SJSA1 (cell line): Measurements from ENCODE around the gene SNX3. TPM values are rescaled to one million over a fixed set of nuclear protein-coding genes. Genes with fewer than 3 reads are reported as not detected.

ENCODE experiments used
- DNase-seq, 2 experiments: peaks; one replicate each; pipeline ENCODE4 v3.0.0-alpha.2; 2015 to 2020; ENCODE audit warnings: low spot score in 2 of 2, low read depth in 1 of 2
- H3K27ac ChIP-seq: fragments of 250-450 bp; sonication (Bioruptor Pico); 2 replicates; pipeline ENCODE4 v1.5.1; 2020; ENCODE audit warnings: mild to moderate bottlenecking, moderate library complexity
- H3K27me3 ChIP-seq: fragments of 250-450 bp; sonication (Bioruptor Pico); replicated peaks from 2 replicates; pipeline ENCODE4 v1.5.1; 2020; ENCODE audit warnings: mild to moderate bottlenecking, moderate library complexity
- H3K36me3 ChIP-seq: fragments of 250-450 bp; sonication (Bioruptor Pico); 2 replicates; pipeline ENCODE4 v1.5.1; 2020; ENCODE audit warnings: mild to moderate bottlenecking
- H3K4me1 ChIP-seq: fragments of 250-450 bp; sonication (Bioruptor Pico); replicated peaks from 2 replicates; pipeline ENCODE4 v1.6.1; 2021; ENCODE audit warnings: mild to moderate bottlenecking
- H3K4me3 ChIP-seq: fragments of 250-450 bp; sonication (Bioruptor Pico); 2 replicates; pipeline ENCODE4 v1.5.1; 2020; ENCODE audit warnings: mild to moderate bottlenecking
- H3K9me3 ChIP-seq: fragments of 250-450 bp; sonication (Bioruptor Pico); replicated peaks from 2 replicates; pipeline ENCODE4 v1.5.1; 2020; ENCODE audit warnings: mild to moderate bottlenecking
- total RNA-seq: library from RNA; depleted of rRNA; stranded (reverse); fragments of >200 nt; shearing (Covaris generic); gene quantifications from 2 replicates; pipeline ENCODE4 v1.2.3, GENCODE V29; 2014; rRNA removed

SNX3 gene
- total RNA-seq, 1 experiment from 2014 or later, result 254 TPM

GRCh38 chr6:108167449-108168089, 93.3 kb downstream of the SNX3 start:
- no peak for DNase-seq
- peaks cover 36% of the 10 kb centered on the region for H3K27me3 ChIP-seq
- H3K4me3 ChIP-seq, result no peak overlapping the region
- H3K9me3 ChIP-seq, result no peaks in the 10 kb centered on the region
- H3K27ac ChIP-seq, result no peak overlapping the region
- H3K36me3 ChIP-seq, result no peaks in the 10 kb centered on the region
- H3K4me1 ChIP-seq, result peaks cover 21% of the 10 kb centered on the region

GRCh38 chr6:108166664-108167448, 94.0 kb downstream of the SNX3 start:
- DNase-seq, result no peak
- peaks cover 37% of the 10 kb centered on the region for H3K27me3 ChIP-seq
- no peak overlapping the region for H3K27ac ChIP-seq
- peaks cover 21% of the 10 kb centered on the region for H3K4me1 ChIP-seq
- no peak overlapping the region for H3K4me3 ChIP-seq
- H3K9me3 ChIP-seq, result no peaks in the 10 kb centered on the region
- no peaks in the 10 kb centered on the region for H3K36me3 ChIP-seq

GRCh38 chr6:108165714-108166663, 94.9 kb downstream of the SNX3 start, which contains the start of gene NR2E1:
Gene NR2E1, plus strand, starts transcription at chr6:108166022. Its CDS starts 744 bp downstream, at chr6:108166766.
- Histone ChIP-seq H3K36me3 (no peaks in the 10 kb centered on the region), H3K4me3 (peak within 1 kb of the TSS; percentile 31), H3K4me1 (peaks cover 21% of the 10 kb centered on the region), H3K27ac (no peak within 1 kb of the TSS), H3K9me3 (no peaks in the 10 kb centered on the region), H3K27me3 (peaks cover 41% of the 10 kb centered on the region)
- DNase-seq, result peak in 1 of 2 experiments; percentile 24

GRCh38 chr6:108164815-108165706, 95.8 kb downstream of the SNX3 start:
- Histone ChIP-seq H3K9me3 (no peaks in the 10 kb centered on the region), H3K27me3 (peaks cover 49% of the 10 kb centered on the region), H3K36me3 (no peaks in the 10 kb centered on the region), H3K4me3 (peak overlapping the region; percentile 31), H3K27ac (no peak overlapping the region), H3K4me1 (peaks cover 21% of the 10 kb centered on the region)
- DNase-seq, result peak in 1 of 2 experiments; percentile 20

GRCh38 chr6:108164543-108164814, 96.4 kb downstream of the SNX3 start:
- H3K27me3 ChIP-seq, result peaks cover 49% of the 10 kb centered on the region
- peaks cover 21% of the 10 kb centered on the region for H3K4me1 ChIP-seq
- no peak overlapping the region for H3K4me3 ChIP-seq
- no peak for DNase-seq
- no peaks in the 10 kb centered on the region for H3K9me3 ChIP-seq
- H3K27ac ChIP-seq, result no peak overlapping the region
- H3K36me3 ChIP-seq, result no peaks in the 10 kb centered on the region

GRCh38 chr6:108163644-108164542, 96.9 kb downstream of the SNX3 start:
- DNase-seq, result no peak
- H3K4me1 ChIP-seq, result peaks cover 21% of the 10 kb centered on the region

GRCh38 chr6:108163267-108163643, 97.6 kb downstream of the SNX3 start:
- Histone ChIP-seq H3K27ac (no peak overlapping the region), H3K27me3 (peaks cover 59% of the 10 kb centered on the region), H3K9me3 (no peaks in the 10 kb centered on the region), H3K4me1 (peaks cover 21% of the 10 kb centered on the region), H3K4me3 (no peak overlapping the region), H3K36me3 (no peaks in the 10 kb centered on the region)
- no peak for DNase-seq

More at GRCh38 chr6:108163644-108164542, 96.9 kb downstream of the SNX3 start:
- peaks cover 54% of the 10 kb centered on the region for H3K27me3 ChIP-seq
- H3K4me3 ChIP-seq, result no peak overlapping the region
- no peaks in the 10 kb centered on the region for H3K36me3 ChIP-seq
- H3K27ac ChIP-seq, result no peak overlapping the region
- no peaks in the 10 kb centered on the region for H3K9me3 ChIP-seq

GRCh38 chr6:108161724-108162282, 99.0 kb downstream of the SNX3 start:
- Histone ChIP-seq H3K4me1 (peaks cover 21% of the 10 kb centered on the region), H3K9me3 (no peaks in the 10 kb centered on the region), H3K4me3 (no peak overlapping the region), H3K27me3 (peaks cover 64% of the 10 kb centered on the region), H3K36me3 (no peaks in the 10 kb centered on the region), H3K27ac (no peak overlapping the region)
- no peak for DNase-seq

Other genes with a start within 250 kb of the SNX3 start
- 105 and 123 TPM in 2 replicates for gene OSTM1, start 186.3 kb downstream of the SNX3 start, total RNA-seq
- 0.03 and 0.81 TPM in 2 replicates for gene NR2E1, start 95.0 kb downstream of the SNX3 start, total RNA-seq
- gene AFG1L, start 34.0 kb upstream of the SNX3 start, total RNA-seq, result 1.6 and 3.0 TPM in 2 replicates